OCI-LY7 (cell line): Measurements from ENCODE around the gene RAP1A. TPM values are rescaled to one million over a fixed set of nuclear protein-coding genes. Genes with fewer than 3 reads are reported as not detected.

Source experiments
- BruUV-seq: library from RNA; stranded (reverse); fragments of 400-500 nt; replicated peaks from 2 replicates; lab custom pipeline; 2021; lab: Mats Ljungman, UMichigan
- CTCF ChIA-PET: fragments of 300-600 bp; sonication (Branson Sonifier 250); formaldehyde crosslinking; loops from one replicate; lab custom pipeline; 2022; ENCODE audit warnings: antibody characterized with exemption; ENCODE audit not compliant: unreplicated experiment; lab: Charles Lee
- POLR2A ChIA-PET: fragments of 300-600 bp; sonication (Branson Sonifier 250); formaldehyde crosslinking; loops from one replicate; lab custom pipeline; 2022; ENCODE audit warnings: antibody characterized with exemption; lab: Charles Lee
- DNase-seq: peaks from one replicate; pipeline ENCODE4 v3.0.0-alpha.2; 2015; ENCODE audit warnings: low spot score
- H2AFZ ChIP-seq: fragments of 200-600 bp; sonication (generic), shearing (Covaris generic); 2 replicates; pipeline ENCODE4 v1.6.1; 2014; ENCODE audit warnings: mild to moderate bottlenecking, antibody characterized with exemption, low read length, moderate library complexity
- H3K27ac ChIP-seq: fragments of 200-600 bp; sonication (generic); 2 replicates; pipeline ENCODE4 v1.5.1; 2014; ENCODE audit warnings: mixed run types, low read depth, mild to moderate bottlenecking, moderate library complexity, low read length, inconsistent platforms; ENCODE audit not compliant: poor library complexity, severe bottlenecking
- H3K36me3 ChIP-seq: fragments of 200-600 bp; sonication (generic); 2 replicates; pipeline ENCODE4 v1.6.1; 2014; ENCODE audit warnings: mild to moderate bottlenecking, antibody characterized with exemption, low read length, moderate library complexity, mixed read lengths; ENCODE audit not compliant: insufficient read depth
- H3K4me1 ChIP-seq: fragments of 200-600 bp; sonication (generic); 2 replicates; pipeline ENCODE4 v1.5.1; 2014; ENCODE audit warnings: mild to moderate bottlenecking, low read length; ENCODE audit not compliant: insufficient read depth, poor library complexity, severe bottlenecking
- H3K4me2 ChIP-seq: fragments of 200-600 bp; sonication (generic); 2 replicates; pipeline ENCODE4 v1.6.1; 2014; ENCODE audit warnings: mild to moderate bottlenecking, low read length
- H3K4me3 ChIP-seq: fragments of 200-600 bp; sonication (generic); 2 replicates; pipeline ENCODE4 v1.5.1; 2014; ENCODE audit warnings: mild to moderate bottlenecking, low read depth, low read length; ENCODE audit not compliant: poor library complexity, severe bottlenecking
- H3K79me2 ChIP-seq: fragments of 200-600 bp; sonication (generic); 2 replicates; pipeline ENCODE4 v1.6.1; 2016; ENCODE audit warnings: low read depth, mild to moderate bottlenecking, low read length, moderate library complexity, mixed read lengths; ENCODE audit not compliant: insufficient read depth
- H3K9me2 ChIP-seq: fragments of 200-600 bp; sonication (generic); 2 replicates; pipeline ENCODE4 v1.6.1; 2016; ENCODE audit warnings: mild to moderate bottlenecking, low read length, mixed read lengths; ENCODE audit not compliant: insufficient read depth
- H3K9me3 ChIP-seq: fragments of 200-600 bp; sonication (generic); 2 replicates; pipeline ENCODE4 v1.6.1; 2014; ENCODE audit warnings: mild to moderate bottlenecking, mixed run types, low read length, mixed read lengths
- H4K20me1 ChIP-seq: fragments of 200-600 bp; sonication (generic); 2 replicates; pipeline ENCODE4 v1.6.1; 2014; ENCODE audit warnings: mild to moderate bottlenecking, antibody characterized with exemption, low read length, moderate library complexity, mixed read lengths; ENCODE audit not compliant: insufficient read depth
- CTCF ChIP-seq: fragments of 200-600 bp; sonication (generic); conservative IDR thresholded peaks from 2 replicates; pipeline ENCODE4 v1.5.1; 2014; ENCODE audit warnings: mild to moderate bottlenecking, antibody characterized with exemption, low read length, moderate library complexity, mixed read lengths
- EZH2phosphoT487 ChIP-seq: fragments of 200-600 bp; sonication (generic); IDR thresholded peaks from 2 replicates; pipeline ENCODE4 v1.6.1; 2018; ENCODE audit warnings: low read depth, borderline replicate concordance, mild to moderate bottlenecking, mixed run types, antibody characterized with exemption, low read length, moderate library complexity, mixed read lengths
- intact Hi-C: fragments of 100-400 bp; cut with micrococcal nuclease; formaldehyde crosslinking; loops from one replicate; pipeline ENCODE4 v1.10.0; 2022; ENCODE audit not compliant: unreplicated experiment
- total RNA-seq, 2 experiments: library from RNA; depleted of rRNA in 1 of 2; stranded (reverse); fragments of >200 nt in 1 of 2; shearing (Covaris generic) in 1 of 2; gene quantifications; 2 replicates each; pipeline ENCODE4 v1.2.3, GENCODE V29; 2014 to 2022

RAP1A gene
- total RNA-seq, 2 experiments from 2014 or later = 10.4 to 86.3 TPM

GRCh38 chr1:111733992-111734341 is 114.4 kb downstream of the RAP1A start:
- TF ChIP-seq CTCF (no peak), EZH2phosphoT487 (no peak)
- Histone ChIP-seq H3K4me2 (no peak overlapping the region), H4K20me1 (no peaks in the 10 kb centered on the region), H3K36me3 (no peaks in the 10 kb centered on the region), H2AFZ (no peak overlapping the region), H3K4me3 (no peak overlapping the region), H3K9me2 (no peaks in the 10 kb centered on the region), H3K9me3 (no peaks in the 10 kb centered on the region), H3K79me2 (no peaks in the 10 kb centered on the region), H3K27ac (no peak overlapping the region), H3K4me1 (peaks cover 22% of the 10 kb centered on the region)
- no TSS peak for BruUV-seq
- CTCF ChIA-PET = interaction anchor here (0.5 kb wide), 1 partner anchor 19 kb away, joined by 3 read pairs; no protein-coding TSS in a partner anchor
- DNase-seq = no peak
- intact Hi-C loops = no loop called here
- POLR2A ChIA-PET = no interaction called here

GRCh38 chr1:111734426-111734825 is 114.8 kb downstream of the RAP1A start:
- Histone ChIP-seq H2AFZ (no peak overlapping the region), H3K4me3 (no peak overlapping the region), H3K9me3 (no peaks in the 10 kb centered on the region), H4K20me1 (no peaks in the 10 kb centered on the region), H3K27ac (no peak overlapping the region), H3K79me2 (no peaks in the 10 kb centered on the region), H3K9me2 (no peaks in the 10 kb centered on the region), H3K36me3 (no peaks in the 10 kb centered on the region), H3K4me2 (no peak overlapping the region), H3K4me1 (peaks cover 22% of the 10 kb centered on the region)
- DNase-seq = no peak
- ChIA-PET CTCF (interaction anchor here (0.5 kb wide), 1 partner anchor 20 kb away, joined by 3 read pairs; no protein-coding TSS in a partner anchor), POLR2A (interaction anchor here (0.8 kb wide), 1 partner anchor 18 kb away, joined by 3 read pairs; no protein-coding TSS in a partner anchor)
- intact Hi-C loops = no loop called here
- TF ChIP-seq EZH2phosphoT487 (no peak), CTCF (no peak)
- BruUV-seq = no TSS peak

GRCh38 chr1:111734856-111735255 is 115.3 kb downstream of the RAP1A start:
- Histone ChIP-seq H3K79me2 (no peaks in the 10 kb centered on the region), H3K9me2 (no peaks in the 10 kb centered on the region), H3K9me3 (no peaks in the 10 kb centered on the region), H3K36me3 (no peaks in the 10 kb centered on the region), H3K4me2 (no peak overlapping the region), H2AFZ (no peak overlapping the region), H3K4me1 (peaks cover 26% of the 10 kb centered on the region), H3K4me3 (no peak overlapping the region), H3K27ac (no peak overlapping the region), H4K20me1 (no peaks in the 10 kb centered on the region)
- intact Hi-C loops = loop anchor here (5.0 kb wide), 1 partner anchor 228 kb away; no protein-coding TSS in a partner anchor
- ChIA-PET CTCF (no interaction called here), POLR2A (interaction anchor here (0.8 kb wide), 1 partner anchor 19 kb away, joined by 3 read pairs; no protein-coding TSS in a partner anchor)
- DNase-seq = no peak
- no peak for TF ChIP-seq EZH2phosphoT487
- no peak for TF ChIP-seq CTCF
- BruUV-seq = no TSS peak
